Mucosa of descending colon (tissue), 3 donors: ENCODE data around the gene FAM3B. TPM values are rescaled to one million over a fixed set of nuclear protein-coding genes. Genes with fewer than 3 reads are reported as not detected.
"Not testable (repeated sequence)": the region's sequence is repeated elsewhere in the genome, so short reads cannot be mapped to it uniquely, and the experiment has no call there.

Experiments used
- ATAC-seq: fragments of 200-7000 bp; cut with Tn5 transposase; one replicate; pipeline ENCODE4 v1.9.1; 2020; ENCODE audit warnings: mild to moderate bottlenecking, moderate library complexity
- DNase-seq, 3 donors: peaks; one replicate each; pipeline ENCODE4 v3.0.0-alpha.2; 2020
- H3K36me3 ChIP-seq: fragments of 200-600 bp; one replicate; pipeline ENCODE4 v1.8.0; 2021; ENCODE audit warnings: low read depth, mild to moderate bottlenecking
- H3K4me1 ChIP-seq: fragments of 200-600 bp; one replicate; pipeline ENCODE4 v1.8.0; 2021; ENCODE audit warnings: low read depth, mild to moderate bottlenecking
- H3K4me3 ChIP-seq: fragments of 200-600 bp; one replicate; pipeline ENCODE4 v1.8.0; 2021; ENCODE audit warnings: mild to moderate bottlenecking
- H3K9me3 ChIP-seq: fragments of 200-600 bp; one replicate; pipeline ENCODE4 v1.8.0; 2021; ENCODE audit warnings: mild to moderate bottlenecking
- CTCF ChIP-seq: fragments of 200-600 bp; IDR thresholded peaks from one replicate; pipeline ENCODE4 v1.8.0; 2022; ENCODE audit warnings: antibody characterized with exemption, mild to moderate bottlenecking
- intact Hi-C, 2 donors: fragments of 100-400 bp; cut with DNase I in 1 of 2; cut with micrococcal nuclease in 1 of 2; formaldehyde crosslinking; loops; one replicate each; pipeline versions ENCODE4 v1.11.0 to v1.11.1; 2022; cut with DNase I, micrococcal nuclease
- total RNA-seq, 3 donors: library from RNA; stranded (reverse); fragmentation: NEBNext Ultra II Directional in 2 of 3; extraction: Animal tissue kit (Norgen Biotek cat#: 25700) in 2 of 3; gene quantifications; one replicate each; pipeline versions ENCODE4 v1.2.1 to v1.2.4, GENCODE V29; 2021 to 2023
- donor health status: DM: no; HTN: no; CAD: no; lungs with moderate emphysema.
- donor health status: DM: no; HTN: no; CAD: no.
- donor health status: DM: no; HTN: yes; CAD: no.

FAM3B gene
- total RNA-seq, 3 donors from 2014 or later, result 0.70 to 2.3 TPM; not detected in 1

DNA sequence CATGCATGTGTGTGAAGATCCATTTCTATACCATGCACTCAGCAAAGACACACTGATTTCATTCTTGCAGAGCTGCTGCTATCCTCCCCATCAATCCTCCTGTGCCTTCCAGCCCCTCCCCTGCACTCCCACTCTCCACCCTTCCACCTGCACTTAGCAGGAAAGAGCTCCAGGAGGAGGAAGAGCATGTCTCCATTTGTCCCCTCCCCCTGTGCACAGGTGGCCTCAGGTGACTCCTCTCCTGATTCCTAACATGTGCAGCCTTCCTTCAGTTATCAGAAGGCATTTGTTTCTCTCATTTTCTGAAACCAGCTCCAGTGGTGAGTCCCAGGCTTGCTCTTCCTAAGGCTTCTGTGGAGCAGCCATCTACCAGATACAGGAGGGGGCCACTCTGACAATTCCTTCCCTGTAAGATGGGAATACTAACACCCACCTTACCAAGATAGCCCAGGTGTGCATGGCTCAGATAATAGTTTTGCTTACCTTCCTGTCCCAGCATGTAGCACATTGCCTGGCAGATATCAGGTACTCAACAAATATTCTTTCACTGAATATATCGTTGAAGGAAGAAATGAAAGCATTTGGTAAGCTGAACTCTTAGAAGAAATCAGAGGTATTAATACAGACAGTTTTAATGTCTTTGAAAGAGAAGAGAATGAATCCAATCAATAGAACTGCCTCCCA lies 21.9 kb upstream of the FAM3B start:
- no peaks in the 10 kb centered on the region for H3K9me3 ChIP-seq
- TF ChIP-seq CTCF, result no peak
- H3K4me3 ChIP-seq, result no peak overlapping the region
- H3K36me3 ChIP-seq, result no peaks in the 10 kb centered on the region
- intact Hi-C loops, result no loop called here
- DNase-seq (no peak), ATAC-seq (peak; percentile 68)
- no peaks in the 10 kb centered on the region for H3K4me1 ChIP-seq

DNA sequence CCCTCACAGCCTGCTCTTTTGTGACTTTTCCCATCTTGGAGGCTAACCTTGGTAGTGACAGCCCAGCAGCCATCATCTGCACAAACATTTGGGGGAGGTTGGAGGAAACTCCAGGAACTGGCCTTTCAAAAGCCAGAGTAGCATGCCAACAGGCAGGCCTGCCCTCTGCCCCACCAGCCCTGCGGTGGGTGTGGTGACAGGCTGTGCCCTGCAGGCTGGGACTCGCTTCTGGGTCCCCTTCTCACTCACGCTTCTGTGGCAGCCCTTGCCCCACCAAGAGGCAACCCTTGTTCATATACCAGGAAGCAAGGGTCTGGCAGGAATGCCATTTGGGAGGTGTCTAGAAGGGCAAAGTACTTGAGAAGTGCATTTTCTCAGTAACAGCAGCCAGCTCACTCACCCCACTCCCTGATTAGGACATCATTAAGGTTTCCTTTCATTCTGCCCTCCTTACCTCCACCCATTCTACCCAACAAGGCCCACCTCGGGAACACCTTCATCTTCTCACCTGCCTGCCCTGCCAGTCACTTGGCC lies 20.8 kb upstream of the FAM3B start:
- TF ChIP-seq CTCF, result no peak
- no peaks in the 10 kb centered on the region for H3K4me1 ChIP-seq
- intact Hi-C loops, result no loop called here
- H3K9me3 ChIP-seq, result no peaks in the 10 kb centered on the region
- no peak overlapping the region for H3K4me3 ChIP-seq
- DNase-seq (peak in 2 of 3 donors; percentile 21 to 58), ATAC-seq (peak; percentile 75)
- H3K36me3 ChIP-seq, result no peaks in the 10 kb centered on the region

DNA sequence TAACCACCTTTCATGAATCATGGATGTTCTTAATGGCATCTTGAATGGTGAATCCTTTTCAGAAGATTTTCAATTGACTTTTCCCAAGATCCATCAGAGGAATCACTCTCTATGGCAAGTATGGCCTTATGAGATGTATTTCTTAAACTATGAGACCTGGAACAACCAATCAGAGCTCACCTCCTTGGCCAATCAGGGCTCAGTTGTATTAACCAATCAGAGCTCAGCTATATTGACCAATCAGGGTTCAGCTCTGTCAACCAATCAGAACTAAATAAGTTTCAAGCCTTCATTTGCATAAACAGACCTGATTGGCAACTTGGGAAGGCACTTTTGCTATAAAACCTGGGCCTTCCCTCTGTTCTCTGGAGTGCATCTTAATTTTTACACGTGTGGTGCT lies 13.6 kb upstream of the FAM3B start:
- Histone ChIP-seq H3K9me3 (no peaks in the 10 kb centered on the region), H3K36me3 (no peaks in the 10 kb centered on the region), H3K4me3 (no peak overlapping the region), H3K4me1 (no peaks in the 10 kb centered on the region)
- TF ChIP-seq CTCF, result no peak
- DNase-seq (no peak), ATAC-seq (no peak)
- intact Hi-C loops, result no loop called here

DNA sequence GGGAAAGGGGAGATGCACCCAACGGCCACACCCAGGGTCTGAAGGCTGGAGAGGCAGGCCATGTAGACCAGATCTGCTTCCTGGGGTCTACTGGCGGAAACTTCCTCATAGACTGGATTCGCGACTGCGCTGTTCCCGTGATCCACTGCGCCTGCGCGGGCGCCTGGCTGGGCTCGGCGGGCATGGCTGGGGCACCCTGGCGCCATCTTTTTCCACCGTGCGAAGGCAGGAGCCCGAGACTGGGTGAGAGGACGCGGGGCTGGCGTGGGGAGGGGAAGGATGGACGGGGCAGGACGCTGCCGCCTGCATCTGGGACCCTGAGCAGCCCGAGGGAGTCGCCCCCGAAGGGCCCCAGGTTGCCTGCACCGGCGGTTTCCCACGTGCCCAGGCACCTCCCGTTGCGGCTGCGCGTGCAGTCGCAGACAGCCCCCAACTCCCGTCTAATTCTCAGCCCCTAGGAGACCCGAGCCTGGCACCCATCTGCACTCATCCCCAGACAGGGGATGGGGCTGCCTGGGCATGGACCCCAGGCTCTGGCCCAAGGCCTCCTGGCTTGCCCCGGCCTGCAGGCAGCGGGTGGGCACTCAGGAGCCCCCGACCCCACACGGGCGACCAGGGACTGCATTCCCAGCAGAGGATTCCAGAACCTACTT lies 12.4 kb upstream of the FAM3B start:
- DNase-seq (no peak), ATAC-seq (no peak)
- no peak overlapping the region for H3K4me3 ChIP-seq
- H3K9me3 ChIP-seq, result no peaks in the 10 kb centered on the region
- intact Hi-C loops, result no loop called here
- no peak for TF ChIP-seq CTCF
- no peaks in the 10 kb centered on the region for H3K4me1 ChIP-seq
- no peaks in the 10 kb centered on the region for H3K36me3 ChIP-seq

GRCh38 chr21:41307219-41307618 lies 9.4 kb upstream of the FAM3B start:
- intact Hi-C loops, result no loop called here

DNA sequence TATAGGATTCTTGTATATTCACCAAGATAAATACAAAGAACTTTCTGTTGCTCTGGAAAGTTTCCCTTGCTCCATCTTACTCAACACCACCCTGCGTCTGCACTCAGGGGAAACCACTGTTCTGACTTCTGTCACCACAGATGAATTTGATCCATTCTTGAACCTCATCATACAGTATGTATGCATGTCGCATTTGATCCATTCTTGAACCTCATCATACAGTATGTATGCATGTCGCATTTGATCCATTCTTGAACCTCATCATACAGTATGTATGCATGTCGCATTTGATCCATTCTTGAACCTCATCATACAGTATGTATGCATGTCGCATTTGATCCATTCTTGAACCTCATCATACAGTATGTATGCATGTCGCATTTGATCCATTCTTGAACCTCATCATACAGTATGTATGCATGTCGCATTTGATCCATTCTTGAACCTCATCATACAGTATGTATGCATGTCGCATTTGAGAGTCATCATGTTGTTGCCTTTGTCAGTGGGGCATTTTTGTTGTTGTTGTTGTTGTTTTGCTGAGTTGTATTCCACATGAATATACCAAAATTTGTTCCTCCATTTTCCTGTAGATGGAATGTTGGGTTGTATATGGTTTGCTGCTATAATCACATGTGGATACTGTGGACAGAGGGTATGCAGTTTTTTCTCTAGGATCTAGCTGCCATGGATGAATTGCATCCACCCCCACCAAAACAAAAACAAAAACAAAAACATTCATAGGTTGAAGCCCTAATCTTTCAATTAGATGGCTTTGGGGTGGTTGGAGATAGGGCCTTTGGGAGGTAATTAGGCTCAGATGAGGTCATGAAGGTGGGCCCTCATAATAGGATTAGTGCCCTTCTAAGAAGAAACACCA lies 3.1 kb upstream of the FAM3B start:
- ATAC-seq, H3K4me3 ChIP-seq, H3K9me3 ChIP-seq, H3K36me3 ChIP-seq, DNase-seq, intact Hi-C loops: not testable (repeated sequence)
- H3K4me1 ChIP-seq, result peaks cover 11% of the 10 kb centered on the region

More at GRCh38 chr21:41307219-41307618, 9.4 kb upstream of the FAM3B start:
- H3K4me1 ChIP-seq, result no peaks in the 10 kb centered on the region
- ATAC-seq, result no peak
- H3K36me3 ChIP-seq, result no peaks in the 10 kb centered on the region
- DNase-seq, result no peak
- no peak for TF ChIP-seq CTCF
- no peaks in the 10 kb centered on the region for H3K9me3 ChIP-seq
- no peak overlapping the region for H3K4me3 ChIP-seq
